Bronchial smooth muscle cell (primary cell): ENCODE results near the gene CA4. TPM values are rescaled to one million over a fixed set of nuclear protein-coding genes. Genes with fewer than 3 reads are reported as not detected.

Experiments used
- total RNA-seq: library from RNA; depleted of rRNA; stranded (reverse); fragments of >200 nt; gene quantifications from 2 replicates; pipeline ENCODE4 v1.2.1, GENCODE V29; 2014

Gene CA4
- 0.09 TPM in 1 of 2 replicates, not detected in the other for total RNA-seq

GRCh38 chr17:60149691-60150582 lies at the start of gene CA4:
CA4 (plus strand) TSS chr17:60149973; CDS start chr17:60150035, 62 bp downstream.

Other genes starting within 250 kb of the CA4 start
- gene RNFT1, start 185.2 kb upstream of the CA4 start, total RNA-seq = 9.1 and 17.9 TPM in 2 replicates
- 9.6 and 18.7 TPM in 2 replicates for gene HEATR6, start 71.1 kb upstream of the CA4 start, total RNA-seq
- gene USP32, start 242.2 kb downstream of the CA4 start, total RNA-seq = 32.7 and 46.8 TPM in 2 replicates